Neural crest cell (in vitro differentiated cells): Measurements from ENCODE around the gene ENGASE. TPM values are rescaled to one million over a fixed set of nuclear protein-coding genes. Genes with fewer than 3 reads are reported as not detected.

Experiments used
- DNase-seq: peaks from one replicate; pipeline ENCODE4 v3.0.0; 2021; ENCODE audit warnings: low read depth, mixed read lengths, low spot score
- H3K27ac Mint-ChIP-seq: one replicate; pipeline ENCODE4 v1.8.0; 2021; ENCODE audit warnings: mild to moderate bottlenecking, mixed read lengths; ENCODE audit not compliant: unreplicated experiment
- H3K27me3 Mint-ChIP-seq: 2 replicates; pipeline ENCODE4 v1.8.0; 2021; ENCODE audit warnings: low read depth, mild to moderate bottlenecking, mixed read lengths
- H3K36me3 Mint-ChIP-seq: 2 replicates; pipeline ENCODE4 v1.8.0; 2021; ENCODE audit warnings: low read depth, mild to moderate bottlenecking, mixed read lengths
- H3K4me1 Mint-ChIP-seq: 2 replicates; pipeline ENCODE4 v1.8.0; 2021; ENCODE audit warnings: mixed read lengths
- H3K4me3 Mint-ChIP-seq: one replicate; pipeline ENCODE4 v1.8.0; 2021; ENCODE audit warnings: mild to moderate bottlenecking, mixed read lengths
- H3K9me3 Mint-ChIP-seq: 2 replicates; pipeline ENCODE4 v1.8.0; 2021; ENCODE audit warnings: mixed read lengths
- CTCF ChIP-seq: fragments of 200-600 bp; sonication (generic); conservative IDR thresholded peaks from 2 replicates; pipeline ENCODE4 v1.5.0; 2021; ENCODE audit warnings: antibody characterized with exemption, mild to moderate bottlenecking
- total RNA-seq: library from RNA; stranded (reverse); gene quantifications from 2 replicates; pipeline ENCODE4 v1.2.1, GENCODE V29; 2021

ENGASE gene
- total RNA-seq, 1 donor from 2014 or later = 52.6 TPM

- H3K4me1 Mint-ChIP-seq = no peaks in the 10 kb centered on the region
- H3K4me3 Mint-ChIP-seq = no peak overlapping the region
- no peak for DNase-seq
- H3K27me3 Mint-ChIP-seq = no peaks in the 10 kb centered on the region
- no peaks in the 10 kb centered on the region for H3K9me3 Mint-ChIP-seq
- no peaks in the 10 kb centered on the region for H3K36me3 Mint-ChIP-seq
- TF ChIP-seq CTCF = no peak
- no peak overlapping the region for H3K27ac Mint-ChIP-seq
These were observed 9.9 kb downstream of the ENGASE start for GRCh38 chr17:79084291-79085153.

GRCh38 chr17:79085154-79085920, 10.7 kb downstream of the ENGASE start:
- no peak for TF ChIP-seq CTCF
- Mint-ChIP-seq H3K4me3 (no peak overlapping the region), H3K27me3 (no peaks in the 10 kb centered on the region), H3K36me3 (no peaks in the 10 kb centered on the region), H3K27ac (no peak overlapping the region), H3K9me3 (no peaks in the 10 kb centered on the region), H3K4me1 (no peaks in the 10 kb centered on the region)
- DNase-seq = no peak

- no peaks in the 10 kb centered on the region for H3K36me3 Mint-ChIP-seq
- no peak for DNase-seq
- H3K27me3 Mint-ChIP-seq = no peaks in the 10 kb centered on the region
- no peak for TF ChIP-seq CTCF
- H3K4me3 Mint-ChIP-seq = no peak overlapping the region
- H3K27ac Mint-ChIP-seq = no peak overlapping the region
- no peaks in the 10 kb centered on the region for H3K9me3 Mint-ChIP-seq
- H3K4me1 Mint-ChIP-seq = no peaks in the 10 kb centered on the region
These were observed 11.4 kb downstream of the ENGASE start for GRCh38 chr17:79085921-79086551.

GRCh38 chr17:79086609-79087427, 12.2 kb downstream of the ENGASE start:
- no peaks in the 10 kb centered on the region for H3K9me3 Mint-ChIP-seq
- H3K36me3 Mint-ChIP-seq = no peaks in the 10 kb centered on the region
- no peak for TF ChIP-seq CTCF
- no peaks in the 10 kb centered on the region for H3K27me3 Mint-ChIP-seq
- H3K4me1 Mint-ChIP-seq = no peaks in the 10 kb centered on the region
- no peak overlapping the region for H3K4me3 Mint-ChIP-seq
- H3K27ac Mint-ChIP-seq = no peak overlapping the region
- no peak for DNase-seq
